Measurements from ENCODE around the gene CCN5. TPM values are rescaled to one million over a fixed set of nuclear protein-coding genes. Genes with fewer than 3 reads are reported as not detected.

Gene CCN5
- total and polyA plus RNA-seq, 2 of the 13 experiments (the other 11 are each of a cell fraction or from before 2014, with no cell fraction given) = 0.12 TPM; not detected in 1

DNA sequence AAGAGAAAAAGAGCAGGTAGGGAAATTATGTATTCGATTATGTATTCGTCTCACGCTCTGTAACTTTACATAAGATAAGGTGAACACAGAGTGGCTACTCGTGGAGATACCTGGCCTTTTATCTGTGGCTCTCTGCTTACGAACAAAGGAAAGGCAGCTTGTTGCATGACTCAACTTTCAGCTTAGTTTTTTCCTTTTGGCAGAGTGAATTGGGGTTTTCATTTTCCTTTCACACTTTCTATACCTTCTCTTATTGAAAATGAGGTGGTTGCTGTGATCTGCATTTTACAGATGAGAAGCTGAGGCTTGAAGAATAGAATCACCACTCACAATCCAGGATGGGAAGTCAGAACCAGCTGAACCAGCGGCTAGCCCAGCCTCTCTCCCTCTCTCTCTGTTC, 17.2 kb downstream of the CCN5 start:
- H2AFZ ChIP-seq (ENCODE audit: low read length) = no peak overlapping the region
- H3K4me3 ChIP-seq (replicated peaks in 1 of 3; ENCODE audit: insufficient read depth in 1 of 3, low read depth in 2 of 3, low read length in 3 of 3) = no peak overlapping the region
- H3K9me3 ChIP-seq (ENCODE audit: low read length) = peaks cover 8% of the 10 kb centered on the region
- 21% methylated on average over 6 of the region's 6 CpGs for WGBS (ENCODE audit: low lambda C conversion rate)
- peaks cover 9% of the 10 kb centered on the region for H3K4me1 ChIP-seq (ENCODE audit: insufficient read depth, low read length)
- no peak for DNase-seq (ENCODE audit: low spot score)
- POLR2A ChIA-PET = no interaction called here
- H3K36me3 ChIP-seq (replicated peaks in 1 of 2; ENCODE audit: control insufficient read depth in 1 of 2, insufficient read depth in 2 of 2, low read length in 2 of 2) = no peaks in the 10 kb centered on the region
- no peaks in the 10 kb centered on the region for H4K20me1 ChIP-seq (ENCODE audit: insufficient read depth, low read length)
- no peak overlapping the region for H3K4me2 ChIP-seq (ENCODE audit: low read depth, low read length)
- H3K79me2 ChIP-seq (ENCODE audit: insufficient read depth, low read length) = no peaks in the 10 kb centered on the region
- no peak for ATAC-seq
- no TSS peak for BruUV-seq (replicated peaks)
- H3K9ac ChIP-seq (ENCODE audit: insufficient read depth, low read depth, low read length) = no peak overlapping the region
- H3K27ac ChIP-seq (ENCODE audit: extremely low read length, insufficient read depth, low read length) = no peak overlapping the region
- intact Hi-C loops (cut with micrococcal nuclease; ENCODE audit: unreplicated experiment) (no loop called here), in situ Hi-C loops (cut with HindIII; ENCODE audit: extremely low pct_ligation_motif_present, low pct_unique_long_range_greater_than_20kb) (loop anchor here (5.0 kb wide), 1 partner anchor 45 kb away; no protein-coding TSS in a partner anchor)
- CTCF ChIA-PET (ENCODE audit: low intra/inter-chr PET ratio, low total read pairs) = interaction anchor here (5.5 kb wide), 1 partner anchor 47 kb away, joined by 170 read pairs; no protein-coding TSS in a partner anchor
- TF ChIP-seq HDAC1 (CRISPR knock-in tag; IDR thresholded peaks at IDR 0.05) = no peak
- TF ChIP-seq ZNF367 (CRISPR knock-in tag; IDR thresholded peaks at IDR 0.05; ENCODE audit: borderline replicate concordance) = no peak
- TF ChIP-seq, protein P1, sequence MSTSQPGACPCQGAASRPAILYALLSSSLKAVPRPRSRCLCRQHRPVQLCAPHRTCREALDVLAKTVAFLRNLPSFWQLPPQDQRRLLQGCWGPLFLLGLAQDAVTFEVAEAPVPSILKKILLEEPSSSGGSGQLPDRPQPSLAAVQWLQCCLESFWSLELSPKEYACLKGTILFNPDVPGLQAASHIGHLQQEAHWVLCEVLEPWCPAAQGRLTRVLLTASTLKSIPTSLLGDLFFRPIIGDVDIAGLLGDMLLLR (CRISPR knock-in tag; IDR thresholded peaks at IDR 0.05) = no peak
- no peak for FAIRE-seq
- peaks cover 0 to 16% of the 10 kb centered on the region in 2 experiments; a peak in 1 of 5 replicates for H3K27me3 ChIP-seq (ENCODE audit: control insufficient read depth in 1 of 2, insufficient read depth in 2 of 2, low read length in 2 of 2)

DNA sequence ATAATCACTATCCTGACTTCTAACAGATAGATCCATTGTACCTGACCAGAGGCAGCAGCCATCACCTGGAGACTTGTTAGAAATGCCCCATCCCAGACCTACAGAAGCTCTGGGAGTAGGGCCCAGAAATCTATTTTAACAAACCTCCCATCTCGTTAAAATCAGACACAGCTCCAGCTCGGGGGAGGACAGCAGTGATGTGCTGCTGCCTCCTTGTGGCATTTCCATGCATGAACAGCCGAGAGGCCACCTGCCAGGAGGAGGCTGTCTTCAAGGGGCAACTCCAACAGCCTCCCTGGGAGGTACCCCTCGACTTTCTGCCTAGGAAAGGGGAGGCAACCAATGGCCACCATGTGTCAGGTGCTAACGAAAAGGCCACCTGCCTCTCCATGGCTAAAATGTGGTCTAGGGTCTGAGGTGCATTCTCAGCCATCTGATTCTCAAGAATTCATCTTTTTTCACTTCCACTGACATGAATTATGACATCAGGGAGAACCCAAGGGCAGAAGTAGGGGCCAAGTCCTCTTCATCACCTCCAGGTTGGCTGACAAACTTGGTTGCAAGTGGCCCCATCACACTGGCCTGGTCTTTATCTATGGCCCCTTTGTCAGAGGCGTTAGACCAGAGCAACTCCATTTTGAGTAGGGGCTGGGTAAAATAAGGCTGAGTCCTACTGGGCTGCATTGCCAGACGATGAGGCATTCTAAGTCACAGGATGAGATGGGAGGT, 18.3 kb downstream of the CCN5 start:
- ChIA-PET POLR2A (no interaction called here), CTCF (ENCODE audit: low intra/inter-chr PET ratio, low total read pairs) (interaction anchor here (1.1 to 5.5 kb wide), 2 partner anchors 49 to 134 kb away, joined by 7 to 170 read pairs; no protein-coding TSS in a partner anchor)
- no peak overlapping the region for H3K9ac ChIP-seq (ENCODE audit: insufficient read depth, low read depth, low read length)
- in situ Hi-C loops (cut with HindIII; ENCODE audit: extremely low pct_ligation_motif_present, low pct_unique_long_range_greater_than_20kb) = loop anchor here (5.0 kb wide), 1 partner anchor 46 kb away; no protein-coding TSS in a partner anchor
- H3K4me3 ChIP-seq (replicated peaks in 1 of 3; ENCODE audit: insufficient read depth in 1 of 3, low read depth in 2 of 3, low read length in 3 of 3) = no peak overlapping the region
- H3K79me2 ChIP-seq (ENCODE audit: insufficient read depth, low read length) = no peaks in the 10 kb centered on the region
- ATAC-seq = peak; percentile 76
- peaks cover 8% of the 10 kb centered on the region for H3K9me3 ChIP-seq (ENCODE audit: low read length)
- H3K4me1 ChIP-seq (ENCODE audit: insufficient read depth, low read length) = peaks cover 9% of the 10 kb centered on the region
- peaks cover 0 to 12% of the 10 kb centered on the region in 2 experiments; a peak in 1 of 5 replicates for H3K27me3 ChIP-seq (ENCODE audit: control insufficient read depth in 1 of 2, insufficient read depth in 2 of 2, low read length in 2 of 2)
- FAIRE-seq = peak; percentile 70
- H3K27ac ChIP-seq (ENCODE audit: extremely low read length, insufficient read depth, low read length) = no peak overlapping the region
- peak; percentile 67 for DNase-seq (ENCODE audit: low spot score)
- no peak overlapping the region for H3K4me2 ChIP-seq (ENCODE audit: low read depth, low read length)
- intact Hi-C loops (cut with micrococcal nuclease; ENCODE audit: unreplicated experiment) = loop anchor here (1.0 kb wide), 1 partner anchor 48 kb away; no protein-coding TSS in a partner anchor
- WGBS (ENCODE audit: low lambda C conversion rate) = 8% methylated on average over 7 of the region's 7 CpGs
- no peak overlapping the region for H2AFZ ChIP-seq (ENCODE audit: low read length)
- BruUV-seq (replicated peaks) = no TSS peak
- no peaks in the 10 kb centered on the region for H3K36me3 ChIP-seq (replicated peaks in 1 of 2; ENCODE audit: control insufficient read depth in 1 of 2, insufficient read depth in 2 of 2, low read length in 2 of 2)
- no peaks in the 10 kb centered on the region for H4K20me1 ChIP-seq (ENCODE audit: insufficient read depth, low read length)
- no peak for TF ChIP-seq PHF8 (CRISPR knock-in tag; IDR thresholded peaks at IDR 0.05)
- peak; percentile 67; the same call in 1 of the 2 replicates for TF ChIP-seq AHR (CRISPR knock-in tag; IDR thresholded peaks at IDR 0.05)
- TF ChIP-seq GATAD2A (CRISPR knock-in tag; IDR thresholded peaks at IDR 0.05) = peak; percentile 35; the same call in 1 of the 2 replicates
- 0 out of 2 replicates have a peak, but pooled peaks have one; percentile 9 for TF ChIP-seq ZNF605 (CRISPR knock-in tag; IDR thresholded peaks at IDR 0.05)
- 0 out of 2 replicates have a peak, but pooled peaks have one; percentile 27 for TF ChIP-seq ZNF788 (CRISPR knock-in tag; IDR thresholded peaks at IDR 0.05; ENCODE audit: borderline replicate concordance)
- TF ChIP-seq ZNF263 (CRISPR knock-in tag; IDR thresholded peaks at IDR 0.05) = peak; percentile 49; the same call in 1 of the 2 replicates
- TF ChIP-seq, protein P2, sequence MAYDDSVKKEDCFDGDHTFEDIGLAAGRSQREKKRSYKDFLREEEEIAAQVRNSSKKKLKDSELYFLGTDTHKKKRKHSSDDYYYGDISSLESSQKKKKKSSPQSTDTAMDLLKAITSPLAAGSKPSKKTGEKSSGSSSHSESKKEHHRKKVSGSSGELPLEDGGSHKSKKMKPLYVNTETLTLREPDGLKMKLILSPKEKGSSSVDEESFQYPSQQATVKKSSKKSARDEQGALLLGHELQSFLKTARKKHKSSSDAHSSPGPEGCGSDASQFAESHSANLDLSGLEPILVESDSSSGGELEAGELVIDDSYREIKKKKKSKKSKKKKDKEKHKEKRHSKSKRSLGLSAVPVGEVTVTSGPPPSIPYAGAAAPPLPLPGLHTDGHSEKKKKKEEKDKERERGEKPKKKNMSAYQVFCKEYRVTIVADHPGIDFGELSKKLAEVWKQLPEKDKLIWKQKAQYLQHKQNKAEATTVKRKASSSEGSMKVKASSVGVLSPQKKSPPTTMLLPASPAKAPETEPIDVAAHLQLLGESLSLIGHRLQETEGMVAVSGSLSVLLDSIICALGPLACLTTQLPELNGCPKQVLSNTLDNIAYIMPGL (CRISPR knock-in tag; IDR thresholded peaks at IDR 0.05; ENCODE audit: borderline replicate concordance in 1 of 2, low read depth in 1 of 2) = 0 out of 4 replicates have a peak, but pooled peaks of 1 of the 2 experiments have one; percentile 43
- TF ChIP-seq SMC3 (IDR thresholded peaks at IDR 0.05; ENCODE audit: low read length) = peak; percentile 99
- TF ChIP-seq ZNF777 (CRISPR knock-in tag; IDR thresholded peaks at IDR 0.05) = no peak
- TF ChIP-seq CHD4 (IDR thresholded peaks at IDR 0.05; ENCODE audit: borderline replicate concordance, low read length) = no peak
- peak; percentile 71; the same call in 1 of the 2 replicates for TF ChIP-seq KDM3A (CRISPR knock-in tag; IDR thresholded peaks at IDR 0.05; ENCODE audit: low read depth)
- TF ChIP-seq FOXO1 (CRISPR knock-in tag; IDR thresholded peaks at IDR 0.05) = 0 out of 2 replicates have a peak, but pooled peaks have one; percentile 14
